AG08396 (cell line): Measurements from ENCODE around the gene RAET1G.
"Not testable (repeated sequence)": the region's sequence is repeated elsewhere in the genome, so short reads cannot be mapped to it uniquely, and the experiment has no call there.

Experiments used
- DNase-seq: peaks from one replicate; pipeline ENCODE4 v3.0.0; 2012; ENCODE audit warnings: low spot score, mixed read lengths

RAET1G gene

DNA sequence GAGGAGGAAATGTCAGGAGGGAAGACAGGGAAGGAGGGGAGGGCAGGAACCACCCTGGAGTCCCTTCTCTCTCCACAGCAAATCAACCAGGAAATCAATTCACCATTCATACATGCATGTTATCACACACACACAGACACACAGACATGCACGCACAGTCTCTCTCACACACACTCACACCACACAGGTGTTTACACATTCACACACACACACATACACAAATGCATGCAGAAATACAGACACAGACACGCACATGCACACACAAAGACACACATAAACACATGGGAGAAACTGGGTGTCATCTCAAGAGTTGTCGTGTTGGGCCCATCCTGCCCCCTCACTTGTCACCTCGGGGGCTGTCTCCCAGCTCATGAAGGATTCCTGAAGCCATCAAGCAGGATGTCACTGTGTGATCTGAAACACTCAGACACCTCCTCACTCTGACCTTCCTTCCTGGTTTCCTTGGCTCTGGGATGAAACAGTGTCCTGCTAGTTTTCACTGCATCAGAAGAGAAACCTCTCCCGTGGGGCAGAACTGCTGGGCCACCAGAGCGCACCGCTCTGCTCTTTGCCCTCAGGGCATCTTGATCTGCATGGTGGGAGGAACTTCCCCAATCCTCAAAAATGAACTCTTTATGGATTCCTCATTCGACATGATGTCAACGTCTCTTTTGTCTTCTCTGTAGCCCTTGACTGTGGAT, 9.2 kb downstream of the RAET1G start:
- no peak for DNase-seq

DNA sequence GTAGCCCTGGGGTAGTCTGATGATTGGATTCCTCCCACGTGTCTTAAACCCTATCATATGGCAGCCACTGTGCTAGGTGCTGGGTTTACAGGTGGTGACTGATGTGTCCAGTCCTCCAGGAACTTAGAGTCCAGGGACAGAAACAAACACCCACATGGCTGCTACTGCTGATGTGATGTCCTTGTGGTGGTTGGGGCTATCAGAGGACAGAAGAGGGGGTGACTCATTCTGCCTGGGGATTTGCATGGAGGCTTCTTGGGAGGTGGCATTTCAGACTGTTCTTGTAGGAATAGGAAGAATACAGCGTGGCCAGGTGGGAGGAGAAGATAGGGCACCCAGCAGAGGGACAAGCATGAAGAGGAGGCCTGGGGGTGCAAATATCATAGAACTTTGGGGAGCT, 9.8 kb downstream of the RAET1G start:
- no peak for DNase-seq

- DNase-seq: not testable (repeated sequence)
Observed at GRCh38 chr6:149912680-149913079, 10.2 kb downstream of the RAET1G start.

- no peak for DNase-seq
Observed at GRCh38 chr6:149910721-149911151, 12.2 kb downstream of the RAET1G start.

GRCh38 chr6:149909701-149910470, 13.0 kb downstream of the RAET1G start:
- no peak for DNase-seq

GRCh38 chr6:149908480-149908879, 14.4 kb downstream of the RAET1G start:
- not testable (repeated sequence) for DNase-seq

GRCh38 chr6:149907317-149907716, 15.6 kb downstream of the RAET1G start:
- DNase-seq: no peak

- no peak for DNase-seq
Observed at GRCh38 chr6:149906405-149906804, 16.5 kb downstream of the RAET1G start.

DNA sequence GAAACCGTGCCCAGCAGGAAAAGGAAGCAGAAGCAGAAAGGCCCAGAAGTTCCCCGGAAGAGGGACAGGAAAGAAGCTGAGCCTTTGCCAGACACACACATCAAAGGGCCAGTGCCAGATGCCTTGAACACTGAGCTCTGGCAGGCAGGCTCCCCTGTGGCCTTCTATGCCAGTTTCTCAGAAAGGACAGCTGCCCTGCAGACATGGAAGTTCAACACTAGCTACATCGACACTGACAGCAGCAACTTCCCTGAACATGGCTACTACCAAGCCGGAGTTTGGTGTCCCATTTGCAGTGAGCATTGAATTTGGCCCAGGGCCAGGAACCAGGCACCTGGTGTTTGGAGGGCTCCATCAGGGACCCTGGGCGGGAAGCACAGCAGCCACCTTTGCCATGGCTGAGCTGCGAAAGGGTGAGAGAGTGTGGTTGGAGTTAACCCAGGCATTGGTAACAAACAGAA, 17.0 kb downstream of the RAET1G start:
- DNase-seq: no peak

GRCh38 chr6:149905371-149905910, 17.5 kb downstream of the RAET1G start:
- DNase-seq: no peak

GRCh38 chr6:149904661-149905370, 18.1 kb downstream of the RAET1G start:
- no peak for DNase-seq

- DNase-seq: no peak
Observed at GRCh38 chr6:149903938-149904611, 18.8 kb downstream of the RAET1G start.

- no peak for DNase-seq
Observed at GRCh38 chr6:149901444-149902140, 21.3 kb downstream of the RAET1G start.

DNA sequence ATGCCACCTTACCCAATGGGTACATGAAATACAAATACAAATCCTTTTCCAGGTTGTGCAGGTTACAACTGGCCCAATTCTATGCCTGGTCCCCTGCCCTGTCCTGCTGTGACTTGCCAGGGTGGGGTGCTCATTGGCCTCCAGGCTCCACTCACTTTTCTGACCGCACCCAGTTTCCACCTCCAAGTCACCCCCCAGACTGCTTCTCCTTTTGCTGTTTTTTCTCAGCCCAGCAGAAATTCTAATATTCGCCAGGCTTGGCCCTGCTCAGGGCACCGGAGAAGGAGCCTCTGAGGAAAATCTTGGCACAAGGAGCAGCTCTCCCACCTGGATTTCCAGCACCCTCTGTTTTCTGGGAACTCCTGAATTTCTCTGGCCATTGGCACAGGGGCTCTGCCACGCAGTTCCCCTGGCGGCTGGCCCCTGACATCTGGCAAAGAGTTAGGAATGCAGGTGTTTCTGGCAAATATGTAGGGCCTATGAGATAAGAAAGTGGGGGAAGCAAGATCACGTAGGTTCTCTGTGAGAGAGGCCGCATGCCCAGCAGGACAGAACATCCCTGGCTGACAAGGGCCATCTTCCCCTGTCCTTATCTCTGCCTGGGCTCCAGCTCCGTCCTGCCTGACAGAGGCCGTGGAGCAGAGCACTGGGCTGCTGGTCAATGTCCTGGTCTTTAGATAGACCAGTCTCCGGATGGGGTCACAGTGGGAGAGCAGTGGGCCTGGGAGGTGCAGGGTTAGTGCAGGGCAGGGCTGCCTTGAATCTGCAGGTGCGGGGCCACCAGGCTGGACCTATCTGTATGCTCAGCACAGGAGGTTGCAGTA, 22.1 kb downstream of the RAET1G start:
- no peak for DNase-seq

GRCh38 chr6:149899926-149900619, 22.8 kb downstream of the RAET1G start:
- no peak for DNase-seq

GRCh38 chr6:149899486-149899885, 23.4 kb downstream of the RAET1G start:
- DNase-seq: no peak

- DNase-seq: no peak
Observed at GRCh38 chr6:149898966-149899365, 24.0 kb downstream of the RAET1G start.

- DNase-seq: no peak
Observed at GRCh38 chr6:149897855-149898744, 24.8 kb downstream of the RAET1G start, which contains the start of gene RAET1E. Gene RAET1E (minus strand): TSS chr6:149898113. CDS start chr6:149890901, 7,212 bp downstream.
